Endodermal cell (in vitro differentiated cells): ENCODE data around the gene MYO1B. TPM values are rescaled to one million over a fixed set of nuclear protein-coding genes. Genes with fewer than 3 reads are reported as not detected.

Source experiments
- DNase-seq: peaks from one replicate; pipeline ENCODE4 v3.0.0-alpha.2; 2017
- H3K27ac ChIP-seq: 2 replicates; pipeline ENCODE4 v1.5.1; 2013; ENCODE audit warnings: mild to moderate bottlenecking, low read depth, low read length, moderate library complexity
- H3K27me3 ChIP-seq: 2 replicates; pipeline ENCODE4 v1.6.1; 2013; ENCODE audit warnings: mild to moderate bottlenecking, low read length, moderate library complexity; ENCODE audit not compliant: insufficient read depth, control insufficient read depth, poor library complexity, severe bottlenecking
- H3K36me3 ChIP-seq: 2 replicates; pipeline ENCODE4 v1.7.0; 2013; ENCODE audit warnings: mild to moderate bottlenecking, low read length, moderate library complexity; ENCODE audit not compliant: control insufficient read depth, insufficient read depth
- H3K4me1 ChIP-seq: one replicate; pipeline ENCODE4 v1.7.0; 2013; ENCODE audit warnings: low read length; ENCODE audit not compliant: control insufficient read depth, insufficient read depth
- H3K4me3 ChIP-seq: 2 replicates; pipeline ENCODE4 v1.5.1; 2013; ENCODE audit warnings: mild to moderate bottlenecking, low read length, moderate library complexity
- H3K9ac ChIP-seq: 2 replicates; pipeline ENCODE4 v1.6.1; 2013; ENCODE audit warnings: mild to moderate bottlenecking, low read length, moderate library complexity; ENCODE audit not compliant: poor library complexity, severe bottlenecking; ENCODE audit errors: extremely low read depth
- H3K9me3 ChIP-seq: 2 replicates; pipeline ENCODE4 v1.6.1; 2013; ENCODE audit warnings: mild to moderate bottlenecking, low read length, moderate library complexity; ENCODE audit not compliant: control insufficient read depth
- H3K27ac Mint-ChIP-seq: 2 replicates; pipeline ENCODE4 v1.8.0; 2020; ENCODE audit warnings: mixed read lengths
- H3K27me3 Mint-ChIP-seq: 2 replicates; pipeline ENCODE4 v1.8.0; 2021; ENCODE audit warnings: mild to moderate bottlenecking, mixed read lengths; ENCODE audit not compliant: insufficient read depth
- H3K36me3 Mint-ChIP-seq: 2 replicates; pipeline ENCODE4 v1.8.0; 2020; ENCODE audit warnings: low read depth, mixed read lengths
- H3K4me1 Mint-ChIP-seq: 2 replicates; pipeline ENCODE4 v1.8.0; 2020; ENCODE audit warnings: mixed read lengths
- H3K4me3 Mint-ChIP-seq: 2 replicates; pipeline ENCODE4 v1.8.0; 2020; ENCODE audit warnings: mild to moderate bottlenecking, moderate library complexity, mixed read lengths
- H3K9me3 Mint-ChIP-seq: 2 replicates; pipeline ENCODE4 v1.8.0; 2020; ENCODE audit warnings: mild to moderate bottlenecking, mixed read lengths
- CTCF ChIP-seq: fragments of 200-600 bp; sonication (generic); conservative IDR thresholded peaks from 2 replicates; pipeline ENCODE4 v1.5.0; 2021; ENCODE audit warnings: antibody characterized with exemption, mild to moderate bottlenecking
- WGBS, 2 experiments: methylation state at CpG; one replicate each; pipeline versions ENCODE4 v1.1.5 to v1.1.7; 2013; ENCODE audit warnings: missing lambda C conversion rate in 2 of 2, mixed read lengths in 1 of 2; ENCODE audit not compliant: insufficient coverage in 1 of 2, insufficient read length in 1 of 2; 5-methylcytosine and 5-hydroxymethylcytosine counted together
- total RNA-seq, 2 donors: library from RNA; stranded (reverse); fragmentation: NEBNext Ultra II Directional in 1 of 2; extraction: Animal tissue kit (Norgen Biotek cat#: 25700) in 1 of 2; gene quantifications; 2 replicates in 1 of 2; 3 replicates in 1 of 2; pipeline ENCODE4 v1.2.1, GENCODE V29; 2021

Gene MYO1B
- total RNA-seq, 2 donors from 2014 or later, result 145 to 154 TPM

- H3K4me3 Mint-ChIP-seq, result no peak overlapping the region
- no peaks in the 10 kb centered on the region for H3K36me3 ChIP-seq
- peaks cover 4% of the 10 kb centered on the region for H3K4me1 ChIP-seq
- no peak overlapping the region for H3K9ac ChIP-seq
- H3K27ac Mint-ChIP-seq, result no peak overlapping the region
- peaks cover 5% of the 10 kb centered on the region for H3K9me3 ChIP-seq
- no peak overlapping the region for H3K4me3 ChIP-seq
- no peak for DNase-seq
- H3K27ac ChIP-seq, result no peak overlapping the region
- TF ChIP-seq CTCF, result no peak
- peaks cover 26% of the 10 kb centered on the region for H3K4me1 Mint-ChIP-seq
- H3K9me3 Mint-ChIP-seq, result peaks cover 4% of the 10 kb centered on the region
- WGBS, 2 experiments, result 92 to 95% methylated on average over 4 of the region's 4 CpGs
- no peaks in the 10 kb centered on the region for H3K27me3 Mint-ChIP-seq
- H3K36me3 Mint-ChIP-seq, result no peaks in the 10 kb centered on the region
- H3K27me3 ChIP-seq, result no peaks in the 10 kb centered on the region
Measured at GRCh38 chr2:191222507-191222906, 22.7 kb upstream of the MYO1B start.

GRCh38 chr2:191222952-191223351, 22.3 kb upstream of the MYO1B start:
- no peak overlapping the region for H3K27ac ChIP-seq
- peaks cover 5% of the 10 kb centered on the region for H3K9me3 ChIP-seq
- no peak overlapping the region for H3K4me3 ChIP-seq
- no peak for TF ChIP-seq CTCF
- H3K27me3 Mint-ChIP-seq, result no peaks in the 10 kb centered on the region
- no peaks in the 10 kb centered on the region for H3K27me3 ChIP-seq
- 97 to 100% methylated on average over 3 of the region's 3 CpGs for WGBS, 2 experiments
- no peaks in the 10 kb centered on the region for H3K4me1 ChIP-seq
- H3K9me3 Mint-ChIP-seq, result peaks cover 4% of the 10 kb centered on the region
- H3K27ac Mint-ChIP-seq, result no peak overlapping the region
- no peaks in the 10 kb centered on the region for H3K36me3 Mint-ChIP-seq
- H3K36me3 ChIP-seq, result no peaks in the 10 kb centered on the region
- DNase-seq, result no peak
- no peak overlapping the region for H3K9ac ChIP-seq
- H3K4me3 Mint-ChIP-seq, result no peak overlapping the region
- peaks cover 21% of the 10 kb centered on the region for H3K4me1 Mint-ChIP-seq

- no peaks in the 10 kb centered on the region for H3K27me3 Mint-ChIP-seq
Measured at GRCh38 chr2:191225126-191225525, 20.1 kb upstream of the MYO1B start.

More at GRCh38 chr2:191225126-191225525, 20.1 kb upstream of the MYO1B start:
- no peak overlapping the region for H3K27ac ChIP-seq
- no peak overlapping the region for H3K9ac ChIP-seq
- Mint-ChIP-seq H3K9me3 (peaks cover 4% of the 10 kb centered on the region), H3K4me1 (peaks cover 16% of the 10 kb centered on the region), H3K27ac (no peak overlapping the region), H3K4me3 (no peak overlapping the region), H3K36me3 (no peaks in the 10 kb centered on the region)
- peaks cover 7% of the 10 kb centered on the region for H3K9me3 ChIP-seq
- WGBS, 2 experiments, result 93 to 100% methylated on average over 1 of the region's 1 CpG
- no peak for DNase-seq
- H3K4me1 ChIP-seq, result no peaks in the 10 kb centered on the region
- H3K27me3 ChIP-seq, result no peaks in the 10 kb centered on the region
- H3K4me3 ChIP-seq, result no peak overlapping the region
- H3K36me3 ChIP-seq, result no peaks in the 10 kb centered on the region
- TF ChIP-seq CTCF, result no peak
